HepG2 (cell line): Measurements from ENCODE around the gene ADGRV1. TPM values are rescaled to one million over a fixed set of nuclear protein-coding genes. Genes with fewer than 3 reads are reported as not detected.

Experiments
- ATAC-seq: fragments of 200-7000 bp; cut with Tn5 transposase; 3 replicates; pipeline ENCODE4 v1.9.1; 2020; ENCODE audit warnings: mild to moderate bottlenecking, moderate library complexity
- BruUV-seq: library from RNA; stranded (reverse); fragments of 400-500 nt; replicated peaks from 2 replicates; lab custom pipeline; 2021; lab: Mats Ljungman, UMichigan
- CTCF ChIA-PET: fragments of 300-600 bp; formaldehyde crosslinking; extraction: SDS; loops from one replicate; lab custom pipeline; 2021; ENCODE audit warnings: low total read pairs, inconsistent platforms, low intra/inter-chr PET ratio; lab: Yijun Ruan, JAX
- POLR2A ChIA-PET: fragments of 350-600 bp; sonication (Branson Sonifier 250); formaldehyde crosslinking; loops from one replicate; lab custom pipeline; 2020; ENCODE audit warnings: antibody characterized with exemption, inconsistent platforms; lab: Yijun Ruan, JAX
- DNase-seq: peaks from one replicate; pipeline ENCODE4 v3.0.0-alpha.2; 2015; ENCODE audit warnings: low spot score
- FAIRE-seq: peaks from 3 replicates; lab custom pipeline; 2011; peaks lifted over from hg19 to GRCh38; lab: Jason Lieb, UNC
- H2AFZ ChIP-seq: one replicate; pipeline ENCODE4 v1.6.1; 2011; ENCODE audit warnings: low read length, inconsistent platforms
- H3K27ac ChIP-seq: fragments of 300-600 bp; 3 replicates; pipeline ENCODE4 v1.8.0; 2011; ENCODE audit warnings: mixed run types, mild to moderate bottlenecking, mixed read lengths, low read length, inconsistent platforms; ENCODE audit not compliant: insufficient read depth; ENCODE audit errors: extremely low read length
- H3K27me3 ChIP-seq, 2 experiments: fragments of 200-600 bp in 1 of 2; 2 replicates in 1 of 2; 3 replicates in 1 of 2; pipeline versions ENCODE4 v1.6.0 to v1.8.0; 2011; ENCODE audit warnings: low read length in 2 of 2, mild to moderate bottlenecking in 2 of 2, moderate library complexity in 2 of 2, inconsistent platforms in 1 of 2; ENCODE audit not compliant: insufficient read depth in 2 of 2, control insufficient read depth in 1 of 2
- H3K36me3 ChIP-seq, 2 experiments: fragments of 200-600 bp in 1 of 2; replicated peaks in 1 of 2; 2 replicates in 1 of 2; 3 replicates in 1 of 2; pipeline versions ENCODE4 v1.5.1 to v1.8.0; 2011; ENCODE audit warnings: low read length in 2 of 2, inconsistent platforms in 1 of 2; ENCODE audit not compliant: insufficient read depth in 2 of 2, control insufficient read depth in 1 of 2
- H3K4me1 ChIP-seq: 2 replicates; pipeline ENCODE4 v1.5.1; 2012; ENCODE audit warnings: low read length, inconsistent platforms; ENCODE audit not compliant: insufficient read depth
- H3K4me2 ChIP-seq: 2 replicates; pipeline ENCODE4 v1.6.0; 2011; ENCODE audit warnings: low read depth, low read length, inconsistent platforms
- H3K4me3 ChIP-seq, 3 experiments: fragments of 200-600 bp in 1 of 3; sonication (generic), shearing (Covaris generic) in 1 of 3; replicated peaks in 1 of 3; 2 replicates each; pipeline ENCODE4 v1.5.1; 2011 to 2016; ENCODE audit warnings: low read length in 3 of 3, inconsistent platforms in 2 of 3, low read depth in 2 of 3, mild to moderate bottlenecking in 2 of 3, control low read depth in 1 of 3, mixed read lengths in 1 of 3; ENCODE audit not compliant: insufficient read depth in 1 of 3
- H3K79me2 ChIP-seq: one replicate; pipeline ENCODE4 v1.6.1; 2011; ENCODE audit warnings: low read length, inconsistent platforms; ENCODE audit not compliant: insufficient read depth
- H3K9ac ChIP-seq: 2 replicates; pipeline ENCODE4 v1.6.0; 2011; ENCODE audit warnings: mild to moderate bottlenecking, low read depth, low read length, inconsistent platforms; ENCODE audit not compliant: insufficient read depth
- H3K9me3 ChIP-seq: 2 replicates; pipeline ENCODE4 v1.5.1; 2012; ENCODE audit warnings: mild to moderate bottlenecking, low read length
- H4K20me1 ChIP-seq: 2 replicates; pipeline ENCODE4 v1.6.0; 2011; ENCODE audit warnings: inconsistent platforms, mild to moderate bottlenecking, low read length, moderate library complexity; ENCODE audit not compliant: insufficient read depth
- CEBPB ChIP-seq: IDR thresholded peaks from 2 replicates; pipeline ENCODE4 v1.6.1; 2011; ENCODE audit warnings: low read depth, low read length, improper control_type of control experiment, borderline replicate concordance
- CEBPG ChIP-seq: IDR thresholded peaks from 2 replicates; pipeline ENCODE4 v1.6.1; 2016
- TOE1 ChIP-seq: sonication (generic); formaldehyde crosslinking; IDR thresholded peaks from 2 replicates; pipeline ENCODE4 v1.4.0; 2020; ENCODE audit warnings: mild to moderate bottlenecking, missing genetic modification reagents
- ZNF317 ChIP-seq: sonication (generic); formaldehyde crosslinking; IDR thresholded peaks from 2 replicates; pipeline ENCODE4 v1.5.0; 2020; ENCODE audit warnings: mild to moderate bottlenecking, missing genetic modification reagents
- ZNF501 ChIP-seq: sonication (generic); formaldehyde crosslinking; IDR thresholded peaks from 2 replicates; pipeline ENCODE4 v1.5.1; 2020; ENCODE audit warnings: mild to moderate bottlenecking, moderate library complexity, missing genetic modification reagents
- WGBS: methylation state at CpG from one replicate; pipeline ENCODE4 v1.1.6; 2017; ENCODE audit warnings: low lambda C conversion rate; 5-methylcytosine and 5-hydroxymethylcytosine counted together
- in situ Hi-C: cut with HindIII; loops from 2 replicates; pipeline ENCODE4 v1.10.0; 2017; ENCODE audit warnings: low pct_unique_long_range_greater_than_20kb; ENCODE audit not compliant: extremely low pct_ligation_motif_present
- intact Hi-C: fragments of 100-400 bp; cut with micrococcal nuclease; formaldehyde crosslinking; loops from one replicate; pipeline ENCODE4 v1.10.0; 2022; ENCODE audit not compliant: unreplicated experiment
- polyA plus RNA-seq, 8 experiments: library from polyadenylated mRNA; depleted of rRNA in 3 of 8; stranded (reverse) in 7 of 8; unstranded in 1 of 8; fragments of >200 nt; fragmentation: Illumina TruSeq in 4 of 8; extraction: Trizol in 4 of 8; gene quantifications; 2 replicates each; pipeline versions ENCODE4 v1.2.1 to v1.2.3, GENCODE V29; 2011 to 2016; ENCODE audit warnings: low read depth in 4 of 8, missing spikeins in 1 of 8, mixed read lengths in 1 of 8; ENCODE audit not compliant: insufficient read depth in 1 of 8
- total RNA-seq, 5 experiments: library from RNA; depleted of rRNA; stranded (reverse); fragments of >200 nt; fragmentation: Illumina TruSeq; extraction: Trizol; gene quantifications; 2 replicates each; pipeline ENCODE4 v1.2.3, GENCODE V29; 2016; ENCODE audit warnings: low read depth in 1 of 5
- TF ChIP-seq, protein P1 (sequence below): sonication (generic); formaldehyde crosslinking; IDR thresholded peaks from 2 replicates; pipeline ENCODE4 v1.5.0; 2020; ENCODE audit warnings: mild to moderate bottlenecking, missing genetic modification reagents, moderate library complexity
- TF ChIP-seq, protein P2 (sequence below): sonication (generic); formaldehyde crosslinking; IDR thresholded peaks from 2 replicates; pipeline ENCODE4 v1.5.1; 2020; ENCODE audit warnings: missing genetic modification reagents, mild to moderate bottlenecking, borderline replicate concordance
- TF ChIP-seq, protein P3 (sequence below): sonication (generic); formaldehyde crosslinking; IDR thresholded peaks from 2 replicates; pipeline ENCODE4 v1.5.0; 2020; ENCODE audit warnings: missing genetic modification reagents, mild to moderate bottlenecking, borderline replicate concordance
- TF ChIP-seq, protein P4 (sequence below): sonication (generic); formaldehyde crosslinking; IDR thresholded peaks from 2 replicates; pipeline ENCODE4 v1.4.0; 2020; ENCODE audit warnings: missing genetic modification reagents, borderline replicate concordance

Gene ADGRV1
- total and polyA plus RNA-seq, 2 of the 13 experiments (the other 11 are each of a cell fraction or from before 2014, with no cell fraction given): 1.7 to 3.9 TPM

DNA sequence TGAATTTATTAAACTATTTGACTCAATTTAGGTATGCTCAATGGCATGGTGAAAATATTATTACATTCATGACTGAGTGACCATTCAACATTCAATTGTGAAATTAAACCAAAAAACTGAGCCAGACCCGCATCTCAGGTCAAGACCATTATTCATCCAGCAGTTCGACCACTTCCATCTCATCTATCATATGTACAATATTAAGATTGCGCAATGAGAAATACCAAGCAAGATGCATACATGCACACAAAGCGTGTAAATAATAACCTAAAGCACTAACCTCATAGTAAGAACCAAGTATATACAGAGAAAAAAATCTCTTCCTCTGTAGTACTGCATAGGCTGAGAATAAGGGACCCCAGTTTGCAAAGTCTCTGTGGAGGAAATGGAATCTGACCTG is 310.2 kb downstream of the ADGRV1 start:
- H3K79me2 ChIP-seq: no peaks in the 10 kb centered on the region
- no peak overlapping the region for H3K4me2 ChIP-seq
- TF ChIP-seq CEBPG (CRISPR knock-in tag): peak; percentile 65
- TF ChIP-seq, protein P1, sequence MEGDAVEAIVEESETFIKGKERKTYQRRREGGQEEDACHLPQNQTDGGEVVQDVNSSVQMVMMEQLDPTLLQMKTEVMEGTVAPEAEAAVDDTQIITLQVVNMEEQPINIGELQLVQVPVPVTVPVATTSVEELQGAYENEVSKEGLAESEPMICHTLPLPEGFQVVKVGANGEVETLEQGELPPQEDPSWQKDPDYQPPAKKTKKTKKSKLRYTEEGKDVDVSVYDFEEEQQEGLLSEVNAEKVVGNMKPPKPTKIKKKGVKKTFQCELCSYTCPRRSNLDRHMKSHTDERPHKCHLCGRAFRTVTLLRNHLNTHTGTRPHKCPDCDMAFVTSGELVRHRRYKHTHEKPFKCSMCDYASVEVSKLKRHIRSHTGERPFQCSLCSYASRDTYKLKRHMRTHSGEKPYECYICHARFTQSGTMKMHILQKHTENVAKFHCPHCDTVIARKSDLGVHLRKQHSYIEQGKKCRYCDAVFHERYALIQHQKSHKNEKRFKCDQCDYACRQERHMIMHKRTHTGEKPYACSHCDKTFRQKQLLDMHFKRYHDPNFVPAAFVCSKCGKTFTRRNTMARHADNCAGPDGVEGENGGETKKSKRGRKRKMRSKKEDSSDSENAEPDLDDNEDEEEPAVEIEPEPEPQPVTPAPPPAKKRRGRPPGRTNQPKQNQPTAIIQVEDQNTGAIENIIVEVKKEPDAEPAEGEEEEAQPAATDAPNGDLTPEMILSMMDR (CRISPR knock-in tag): no peak
- peak; percentile 89 for TF ChIP-seq CEBPB
- TF ChIP-seq TOE1: no peak
- intact Hi-C loops: no loop called here
- H3K9me3 ChIP-seq: no peaks in the 10 kb centered on the region
- ChIA-PET POLR2A (no interaction called here), CTCF (no interaction called here)
- BruUV-seq: no TSS peak
- H3K36me3 ChIP-seq: no peaks in the 10 kb centered on the region
- ATAC-seq (no peak), DNase-seq (no peak), FAIRE-seq (no peak)
- H3K9ac ChIP-seq: no peak overlapping the region
- H3K4me3 ChIP-seq: no peak overlapping the region
- no peaks in the 10 kb centered on the region for H3K27me3 ChIP-seq
- H4K20me1 ChIP-seq: no peaks in the 10 kb centered on the region
- over 99% methylated on average over 4 of the region's 4 CpGs for WGBS
- no peak overlapping the region for H2AFZ ChIP-seq
- in situ Hi-C loops: loop anchor here (5.0 to 25.0 kb wide), 4 partner anchors 226 to 546 kb away; partner anchors contain the start of gene ARRDC3
- H3K4me1 ChIP-seq: peaks cover 34% of the 10 kb centered on the region
- no peak overlapping the region for H3K27ac ChIP-seq

DNA sequence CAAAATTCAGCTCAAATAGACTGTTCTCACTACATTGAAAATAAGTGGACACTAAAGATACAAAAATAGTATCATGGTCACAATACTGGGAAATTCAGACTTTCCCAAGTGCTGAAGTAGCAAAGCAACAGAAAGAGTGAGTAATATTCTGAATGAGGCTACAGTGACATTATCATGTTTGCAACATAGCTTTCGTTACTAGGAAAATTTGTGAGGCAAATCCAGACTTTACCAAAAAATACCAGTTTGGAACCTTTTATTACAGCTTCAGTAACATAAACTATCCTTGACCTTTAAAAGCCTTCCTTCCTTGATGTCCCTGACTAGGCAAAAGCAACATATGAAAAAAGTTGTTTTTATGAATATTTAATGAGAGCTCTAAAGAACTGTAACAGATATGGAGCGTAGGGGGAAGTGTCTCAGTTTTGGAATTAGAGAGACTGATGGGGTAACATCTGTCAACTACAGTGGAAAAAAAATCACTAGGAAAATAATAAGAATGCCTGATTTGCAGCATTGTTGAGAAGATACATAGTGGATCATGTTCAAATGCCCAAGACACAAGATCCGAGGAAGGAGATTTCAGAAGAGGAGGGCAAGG is 312.9 kb downstream of the ADGRV1 start:
- in situ Hi-C loops (loop anchor here (25.0 kb wide), 1 partner anchor 341 kb away; no protein-coding TSS in a partner anchor), intact Hi-C loops (no loop called here)
- Histone ChIP-seq H3K4me2 (no peak overlapping the region), H3K9me3 (no peaks in the 10 kb centered on the region), H3K36me3 (no peaks in the 10 kb centered on the region), H3K4me1 (peaks cover 43% of the 10 kb centered on the region), H3K4me3 (no peak overlapping the region), H3K27ac (no peak overlapping the region), H3K27me3 (no peaks in the 10 kb centered on the region), H3K79me2 (no peaks in the 10 kb centered on the region), H2AFZ (no peak overlapping the region), H3K9ac (no peak overlapping the region), H4K20me1 (no peaks in the 10 kb centered on the region)
- TF ChIP-seq, protein P2, sequence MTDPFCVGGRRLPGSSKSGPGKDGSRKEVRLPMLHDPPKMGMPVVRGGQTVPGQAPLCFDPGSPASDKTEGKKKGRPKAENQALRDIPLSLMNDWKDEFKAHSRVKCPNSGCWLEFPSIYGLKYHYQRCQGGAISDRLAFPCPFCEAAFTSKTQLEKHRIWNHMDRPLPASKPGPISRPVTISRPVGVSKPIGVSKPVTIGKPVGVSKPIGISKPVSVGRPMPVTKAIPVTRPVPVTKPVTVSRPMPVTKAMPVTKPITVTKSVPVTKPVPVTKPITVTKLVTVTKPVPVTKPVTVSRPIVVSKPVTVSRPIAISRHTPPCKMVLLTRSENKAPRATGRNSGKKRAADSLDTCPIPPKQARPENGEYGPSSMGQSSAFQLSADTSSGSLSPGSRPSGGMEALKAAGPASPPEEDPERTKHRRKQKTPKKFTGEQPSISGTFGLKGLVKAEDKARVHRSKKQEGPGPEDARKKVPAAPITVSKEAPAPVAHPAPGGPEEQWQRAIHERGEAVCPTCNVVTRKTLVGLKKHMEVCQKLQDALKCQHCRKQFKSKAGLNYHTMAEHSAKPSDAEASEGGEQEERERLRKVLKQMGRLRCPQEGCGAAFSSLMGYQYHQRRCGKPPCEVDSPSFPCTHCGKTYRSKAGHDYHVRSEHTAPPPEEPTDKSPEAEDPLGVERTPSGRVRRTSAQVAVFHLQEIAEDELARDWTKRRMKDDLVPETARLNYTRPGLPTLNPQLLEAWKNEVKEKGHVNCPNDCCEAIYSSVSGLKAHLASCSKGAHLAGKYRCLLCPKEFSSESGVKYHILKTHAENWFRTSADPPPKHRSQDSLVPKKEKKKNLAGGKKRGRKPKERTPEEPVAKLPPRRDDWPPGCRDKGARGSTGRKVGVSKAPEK (CRISPR knock-in tag): no peak
- TF ChIP-seq ZNF317 (CRISPR knock-in tag) (no peak), ZNF501 (no peak)
- TF ChIP-seq, protein P3, sequence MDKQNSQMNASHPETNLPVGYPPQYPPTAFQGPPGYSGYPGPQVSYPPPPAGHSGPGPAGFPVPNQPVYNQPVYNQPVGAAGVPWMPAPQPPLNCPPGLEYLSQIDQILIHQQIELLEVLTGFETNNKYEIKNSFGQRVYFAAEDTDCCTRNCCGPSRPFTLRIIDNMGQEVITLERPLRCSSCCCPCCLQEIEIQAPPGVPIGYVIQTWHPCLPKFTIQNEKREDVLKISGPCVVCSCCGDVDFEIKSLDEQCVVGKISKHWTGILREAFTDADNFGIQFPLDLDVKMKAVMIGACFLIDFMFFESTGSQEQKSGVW (CRISPR knock-in tag): no peak
- TF ChIP-seq, protein P4, sequence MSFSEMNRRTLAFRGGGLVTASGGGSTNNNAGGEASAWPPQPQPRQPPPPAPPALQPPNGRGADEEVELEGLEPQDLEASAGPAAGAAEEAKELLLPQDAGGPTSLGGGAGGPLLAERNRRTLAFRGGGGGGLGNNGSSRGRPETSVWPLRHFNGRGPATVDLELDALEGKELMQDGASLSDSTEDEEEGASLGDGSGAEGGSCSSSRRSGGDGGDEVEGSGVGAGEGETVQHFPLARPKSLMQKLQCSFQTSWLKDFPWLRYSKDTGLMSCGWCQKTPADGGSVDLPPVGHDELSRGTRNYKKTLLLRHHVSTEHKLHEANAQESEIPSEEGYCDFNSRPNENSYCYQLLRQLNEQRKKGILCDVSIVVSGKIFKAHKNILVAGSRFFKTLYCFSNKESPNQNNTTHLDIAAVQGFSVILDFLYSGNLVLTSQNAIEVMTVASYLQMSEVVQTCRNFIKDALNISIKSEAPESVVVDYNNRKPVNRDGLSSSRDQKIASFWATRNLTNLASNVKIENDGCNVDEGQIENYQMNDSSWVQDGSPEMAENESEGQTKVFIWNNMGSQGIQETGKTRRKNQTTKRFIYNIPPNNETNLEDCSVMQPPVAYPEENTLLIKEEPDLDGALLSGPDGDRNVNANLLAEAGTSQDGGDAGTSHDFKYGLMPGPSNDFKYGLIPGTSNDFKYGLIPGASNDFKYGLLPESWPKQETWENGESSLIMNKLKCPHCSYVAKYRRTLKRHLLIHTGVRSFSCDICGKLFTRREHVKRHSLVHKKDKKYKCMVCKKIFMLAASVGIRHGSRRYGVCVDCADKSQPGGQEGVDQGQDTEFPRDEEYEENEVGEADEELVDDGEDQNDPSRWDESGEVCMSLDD (CRISPR knock-in tag): no peak
- ChIA-PET POLR2A (interaction anchor here (1.1 kb wide), 1 partner anchor 512 kb away, joined by 4 read pairs; the partner anchor contains the start of gene ARRDC3), CTCF (no interaction called here)
- FAIRE-seq: no peak
- no TSS peak for BruUV-seq
- no peak for DNase-seq
- no peak for ATAC-seq
- 98% methylated on average over 3 of the region's 3 CpGs for WGBS
